Loucy (cell line): ENCODE data around the gene PARD3B.

Experiments used
- EZH2phosphoT487 ChIP-seq: fragments of 200-600 bp; IDR thresholded peaks from 2 replicates; pipeline ENCODE4 v1.6.1; 2018; ENCODE audit warnings: antibody characterized with exemption, mild to moderate bottlenecking, moderate library complexity, borderline replicate concordance
- TF ChIP-seq, protein P1 (sequence below): fragments of 200-600 bp; sonication (generic); conservative IDR thresholded peaks from 2 replicates; pipeline ENCODE4 v1.5.1; 2014; ENCODE audit warnings: mild to moderate bottlenecking, antibody characterized with exemption, low read length

DNA sequence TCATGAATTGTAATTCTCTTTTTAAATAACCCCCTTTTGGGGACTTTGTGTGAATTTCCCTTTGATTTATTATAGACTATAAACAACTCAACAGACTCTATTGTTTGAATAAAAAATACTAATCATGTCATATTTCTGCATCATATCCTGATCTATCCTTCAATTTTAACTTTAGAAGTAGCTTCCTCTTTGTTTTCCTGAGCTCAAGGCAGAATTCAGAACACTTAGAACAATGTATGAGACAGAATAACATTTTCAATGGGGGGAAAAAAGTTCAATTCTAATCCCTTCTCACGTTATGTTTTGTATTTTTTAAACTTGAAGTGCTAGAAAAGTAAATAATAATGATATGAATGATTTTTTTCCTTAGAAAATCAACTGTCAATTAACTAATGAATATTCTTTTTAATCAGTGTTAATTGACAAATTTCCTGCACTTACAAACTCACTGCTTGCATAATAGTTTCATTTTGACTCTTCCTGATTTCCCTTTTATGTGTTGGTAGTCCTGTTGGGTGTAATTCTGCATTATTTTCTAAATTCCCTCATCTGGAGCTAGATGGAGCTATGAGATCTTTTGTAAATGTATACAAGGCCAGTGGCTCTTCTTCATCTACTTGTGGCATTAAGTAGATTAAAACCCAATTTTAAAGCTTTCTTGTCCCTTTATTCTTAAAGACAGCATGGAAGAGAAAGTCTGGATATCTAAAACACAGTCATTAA lies 326.1 kb downstream of the PARD3B start:
- TF ChIP-seq, protein P1, sequence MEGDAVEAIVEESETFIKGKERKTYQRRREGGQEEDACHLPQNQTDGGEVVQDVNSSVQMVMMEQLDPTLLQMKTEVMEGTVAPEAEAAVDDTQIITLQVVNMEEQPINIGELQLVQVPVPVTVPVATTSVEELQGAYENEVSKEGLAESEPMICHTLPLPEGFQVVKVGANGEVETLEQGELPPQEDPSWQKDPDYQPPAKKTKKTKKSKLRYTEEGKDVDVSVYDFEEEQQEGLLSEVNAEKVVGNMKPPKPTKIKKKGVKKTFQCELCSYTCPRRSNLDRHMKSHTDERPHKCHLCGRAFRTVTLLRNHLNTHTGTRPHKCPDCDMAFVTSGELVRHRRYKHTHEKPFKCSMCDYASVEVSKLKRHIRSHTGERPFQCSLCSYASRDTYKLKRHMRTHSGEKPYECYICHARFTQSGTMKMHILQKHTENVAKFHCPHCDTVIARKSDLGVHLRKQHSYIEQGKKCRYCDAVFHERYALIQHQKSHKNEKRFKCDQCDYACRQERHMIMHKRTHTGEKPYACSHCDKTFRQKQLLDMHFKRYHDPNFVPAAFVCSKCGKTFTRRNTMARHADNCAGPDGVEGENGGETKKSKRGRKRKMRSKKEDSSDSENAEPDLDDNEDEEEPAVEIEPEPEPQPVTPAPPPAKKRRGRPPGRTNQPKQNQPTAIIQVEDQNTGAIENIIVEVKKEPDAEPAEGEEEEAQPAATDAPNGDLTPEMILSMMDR = peak; percentile 74
- TF ChIP-seq EZH2phosphoT487 = no peak
